ENCODE results near the gene NAA20.

NAA20 gene, protein sequence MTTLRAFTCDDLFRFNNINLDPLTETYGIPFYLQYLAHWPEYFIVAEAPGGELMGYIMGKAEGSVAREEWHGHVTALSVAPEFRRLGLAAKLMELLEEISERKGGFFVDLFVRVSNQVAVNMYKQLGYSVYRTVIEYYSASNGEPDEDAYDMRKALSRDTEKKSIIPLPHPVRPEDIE

DNA sequence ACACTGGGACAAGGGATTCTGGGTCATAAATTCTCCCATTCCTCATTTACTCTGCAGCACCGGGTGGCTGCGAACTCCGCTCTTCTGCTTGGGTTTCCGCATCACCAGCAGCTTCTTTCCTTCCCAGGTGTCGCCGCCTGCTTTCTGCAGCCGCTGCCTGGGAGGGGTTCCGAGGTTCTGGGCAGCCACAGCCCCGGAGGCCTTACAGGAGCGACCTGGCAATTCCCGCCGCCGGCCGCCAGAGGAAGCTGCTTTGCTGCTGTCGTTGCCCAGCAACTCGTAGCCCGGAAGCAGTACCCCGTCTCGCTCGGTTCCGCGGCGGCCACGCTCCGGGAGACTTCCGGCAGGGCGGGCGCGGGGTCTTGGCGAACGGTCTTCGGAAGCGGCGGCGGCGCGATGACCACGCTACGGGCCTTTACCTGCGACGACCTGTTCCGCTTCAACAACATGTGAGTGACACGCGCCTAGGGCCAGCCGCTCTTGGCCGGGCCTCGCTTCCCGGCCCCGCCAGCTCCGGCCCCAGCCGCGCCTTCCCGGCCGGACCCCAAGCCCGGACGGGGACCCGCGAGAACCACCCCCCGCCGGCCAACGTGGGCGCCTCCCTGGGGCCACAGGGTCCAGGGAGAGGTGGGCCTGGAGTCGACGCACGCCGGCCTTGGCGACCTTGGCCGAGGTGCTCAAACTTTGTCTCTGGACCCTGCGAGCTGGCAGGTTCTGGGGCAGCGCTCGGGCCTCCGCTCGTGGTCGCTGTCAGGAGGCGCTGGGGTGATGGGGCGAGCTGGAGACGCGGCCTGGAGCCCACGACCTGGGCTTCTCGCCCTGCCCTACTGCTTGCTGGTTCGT, at the start of gene NAA20:
Gene NAA20, plus strand, starts transcription at position 362 of the 843 bp plus-strand sequence. Its CDS starts 35 bp downstream, at position 397.
- peak; percentile 87 for DNase-seq

DNA sequence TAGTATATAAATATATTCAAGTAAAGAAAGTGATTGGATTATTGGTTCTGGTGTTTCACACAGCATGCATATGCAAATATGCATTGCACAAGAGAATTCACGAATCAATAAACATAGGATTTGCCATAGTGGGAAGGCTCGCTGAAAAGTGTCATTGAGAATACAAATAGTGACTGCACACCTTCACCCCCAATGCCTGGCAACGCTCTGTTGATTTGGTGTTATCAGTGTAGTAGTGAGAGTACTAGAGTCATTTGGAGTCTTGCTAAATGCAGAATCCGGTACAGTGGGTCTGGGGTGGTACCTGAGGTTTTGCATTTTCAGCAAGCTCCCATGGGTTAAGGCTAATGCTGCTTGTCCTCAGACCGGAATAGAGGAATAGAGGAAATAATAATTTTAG, 49.7 kb upstream of the NAA20 start:
- DNase-seq, result no peak

DNA sequence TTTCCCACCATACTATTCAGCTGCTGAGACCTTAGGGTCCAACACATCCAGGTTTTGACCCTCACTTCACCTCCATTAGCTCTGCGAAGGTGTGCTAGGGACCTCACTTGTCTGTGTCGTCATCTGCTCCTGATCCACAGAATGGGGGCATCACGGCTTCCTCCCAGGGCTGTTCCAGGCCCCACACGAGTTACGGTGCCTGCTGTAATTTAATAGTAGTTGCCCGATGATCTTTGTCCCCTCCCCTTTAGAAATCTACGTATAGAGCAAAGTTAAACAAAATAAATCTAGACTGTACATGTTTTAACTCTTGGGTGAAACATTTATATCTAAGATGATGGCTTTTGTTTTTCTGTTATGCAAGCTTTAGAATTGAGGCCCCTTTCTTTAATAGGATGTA, 49.1 kb upstream of the NAA20 start:
- DNase-seq, result no peak

DNA sequence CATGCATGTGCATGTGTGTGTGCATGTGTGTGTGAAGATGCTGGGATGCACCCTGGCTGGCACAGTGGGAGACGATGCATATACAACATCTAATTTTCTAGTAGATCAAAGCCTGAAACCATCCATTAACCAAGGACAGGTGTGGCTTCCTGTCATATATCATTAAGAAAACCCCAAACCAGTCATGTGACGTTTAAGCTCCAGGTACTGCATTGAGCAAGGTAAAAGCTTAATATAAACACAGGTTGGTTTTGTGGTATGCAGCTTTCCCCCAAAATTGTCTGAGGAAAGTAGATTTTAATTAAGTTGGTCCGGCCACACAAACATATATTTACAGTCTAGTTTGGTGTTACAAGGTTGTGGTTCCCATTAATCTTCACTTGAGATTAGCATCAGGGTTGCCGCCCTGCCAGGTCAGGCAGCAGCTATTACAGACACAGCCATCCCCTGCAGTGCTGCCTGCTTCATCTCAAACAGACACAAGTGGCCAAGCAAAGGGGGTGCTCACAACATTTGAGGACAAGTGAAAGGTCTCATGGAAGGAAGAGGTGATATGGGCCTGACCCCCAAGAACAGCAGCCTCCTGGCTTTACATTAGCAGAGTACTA, 48.6 kb upstream of the NAA20 start:
- DNase-seq, result no peak

DNA sequence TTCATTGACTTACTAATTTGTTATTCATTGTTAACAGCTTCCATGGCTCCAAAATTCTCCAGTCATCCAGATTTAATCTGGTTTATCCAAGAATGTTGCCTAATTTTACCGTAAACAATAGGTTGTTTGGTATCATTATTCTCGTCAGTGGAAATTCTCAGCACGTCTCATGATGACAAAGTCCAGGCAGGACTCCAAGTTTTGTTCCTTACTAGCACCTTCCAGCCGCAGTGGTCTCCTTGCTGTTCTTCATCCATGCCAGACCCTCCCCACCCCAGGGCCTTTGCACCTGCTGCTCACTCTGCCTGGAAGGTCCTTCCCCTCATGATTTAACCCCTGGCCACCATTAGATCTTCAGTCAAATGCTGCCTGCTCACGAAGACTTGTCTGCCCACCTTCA, 48.1 kb upstream of the NAA20 start:
- DNase-seq, result no peak

DNA sequence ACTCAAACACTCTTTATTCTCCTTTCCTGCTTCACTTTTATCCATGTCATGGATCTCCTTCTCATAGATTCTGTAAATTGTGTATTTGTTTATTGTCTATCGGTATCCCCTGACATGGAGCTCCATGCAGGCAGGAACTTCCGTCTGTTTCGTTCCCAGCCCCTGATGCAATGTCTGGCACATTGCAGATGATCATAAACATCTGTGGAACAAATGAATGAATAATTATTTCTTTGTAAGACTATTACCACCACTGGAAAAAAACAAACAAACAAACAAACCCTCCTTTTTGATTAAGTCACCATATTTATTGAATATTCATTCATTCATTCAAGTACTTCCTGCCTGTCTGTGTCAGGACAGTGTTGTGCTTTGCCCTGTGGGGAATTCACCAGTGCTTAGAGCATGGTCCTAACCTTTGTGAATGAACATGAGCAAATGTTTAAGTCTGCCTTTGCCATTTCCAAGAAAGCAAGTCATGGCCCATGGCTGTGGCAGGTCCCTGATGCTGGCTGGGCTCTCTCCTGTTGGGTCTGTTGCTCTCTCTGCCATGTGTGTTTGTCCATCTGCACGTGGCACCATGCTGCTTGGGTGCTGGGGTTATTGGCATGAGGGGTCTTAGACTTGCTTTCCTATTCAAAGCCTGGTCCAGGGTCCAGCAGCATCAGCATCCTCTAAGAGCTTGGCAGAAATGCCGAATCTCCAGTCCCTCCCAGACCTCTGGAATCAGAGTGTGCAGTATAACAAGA, 47.5 kb upstream of the NAA20 start:
- DNase-seq, result no peak

DNA sequence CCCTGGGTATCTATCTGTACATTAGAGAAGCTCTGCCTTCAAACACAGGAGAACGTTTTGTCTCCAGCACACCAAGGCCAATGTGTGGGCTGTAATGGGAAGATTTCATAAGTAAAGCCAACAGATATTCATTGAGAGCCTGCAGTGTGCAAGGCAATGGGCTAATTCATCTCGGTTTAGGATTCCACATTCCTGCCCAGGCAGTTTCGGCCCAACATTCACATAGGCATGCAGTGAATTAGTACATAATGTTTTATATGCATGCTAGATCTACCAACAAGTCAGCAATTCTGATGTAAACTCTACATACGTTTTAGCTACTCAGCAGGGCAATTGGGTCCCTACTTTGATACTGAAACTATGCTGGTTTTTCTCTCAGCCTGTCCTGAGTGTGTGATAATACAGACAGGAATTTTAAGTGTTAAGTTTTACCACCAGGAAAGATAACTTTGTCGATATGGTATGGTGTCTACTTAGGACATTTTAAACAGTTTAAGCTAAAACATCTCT, 46.9 kb upstream of the NAA20 start:
- no peak for DNase-seq

DNA sequence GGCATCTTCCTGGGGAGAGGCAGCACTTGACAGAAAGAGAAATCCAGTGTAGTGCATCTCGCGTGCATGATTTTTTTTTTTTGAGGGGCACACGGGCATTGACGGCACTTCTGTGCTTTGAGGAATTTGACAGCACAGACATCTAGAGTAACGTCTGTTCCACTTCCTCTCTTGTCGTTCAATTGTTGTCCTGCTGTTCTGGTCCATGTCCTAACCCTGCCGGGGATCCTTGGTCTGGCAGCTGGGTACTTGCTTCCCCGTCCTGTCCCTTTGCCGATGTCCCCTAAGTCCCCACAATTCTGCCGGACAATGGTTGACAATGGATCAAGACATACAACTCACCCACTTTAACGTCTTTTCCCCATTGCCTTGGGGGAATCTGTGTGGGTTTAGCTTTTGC, 46.0 kb upstream of the NAA20 start:
- no peak for DNase-seq

DNA sequence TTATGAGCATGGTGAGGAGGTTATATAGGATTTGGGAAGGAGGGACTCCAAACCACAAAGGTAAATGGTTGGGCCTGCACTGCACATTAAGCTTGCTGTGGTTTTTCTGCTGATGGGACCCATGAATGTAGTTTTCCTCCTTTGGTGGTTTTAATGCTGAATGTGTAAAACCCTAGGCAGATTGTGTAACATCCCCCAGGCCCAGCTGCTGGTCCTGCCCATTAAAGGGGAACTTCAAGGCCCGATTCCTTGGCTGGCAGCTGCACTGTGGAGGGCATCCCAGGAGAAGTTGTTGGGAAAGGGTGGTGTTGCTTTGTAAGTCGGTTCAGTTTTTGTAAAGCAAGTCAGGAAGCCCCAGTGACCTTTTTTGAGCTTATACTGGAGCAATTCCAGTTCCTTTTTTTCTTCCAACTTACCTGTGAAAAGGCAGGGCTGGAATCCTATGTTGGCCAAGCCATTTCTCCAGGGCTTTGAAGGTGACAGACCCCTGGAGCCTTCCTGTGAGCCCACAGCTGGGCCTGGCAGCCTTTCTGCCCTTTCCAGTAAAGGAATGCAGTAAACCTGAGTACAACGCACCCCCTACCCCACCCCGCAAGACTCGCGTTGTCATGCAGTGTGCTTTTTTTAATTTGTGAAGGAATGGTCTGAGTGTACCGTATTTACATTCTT, 43.1 kb upstream of the NAA20 start:
- DNase-seq, result no peak

DNA sequence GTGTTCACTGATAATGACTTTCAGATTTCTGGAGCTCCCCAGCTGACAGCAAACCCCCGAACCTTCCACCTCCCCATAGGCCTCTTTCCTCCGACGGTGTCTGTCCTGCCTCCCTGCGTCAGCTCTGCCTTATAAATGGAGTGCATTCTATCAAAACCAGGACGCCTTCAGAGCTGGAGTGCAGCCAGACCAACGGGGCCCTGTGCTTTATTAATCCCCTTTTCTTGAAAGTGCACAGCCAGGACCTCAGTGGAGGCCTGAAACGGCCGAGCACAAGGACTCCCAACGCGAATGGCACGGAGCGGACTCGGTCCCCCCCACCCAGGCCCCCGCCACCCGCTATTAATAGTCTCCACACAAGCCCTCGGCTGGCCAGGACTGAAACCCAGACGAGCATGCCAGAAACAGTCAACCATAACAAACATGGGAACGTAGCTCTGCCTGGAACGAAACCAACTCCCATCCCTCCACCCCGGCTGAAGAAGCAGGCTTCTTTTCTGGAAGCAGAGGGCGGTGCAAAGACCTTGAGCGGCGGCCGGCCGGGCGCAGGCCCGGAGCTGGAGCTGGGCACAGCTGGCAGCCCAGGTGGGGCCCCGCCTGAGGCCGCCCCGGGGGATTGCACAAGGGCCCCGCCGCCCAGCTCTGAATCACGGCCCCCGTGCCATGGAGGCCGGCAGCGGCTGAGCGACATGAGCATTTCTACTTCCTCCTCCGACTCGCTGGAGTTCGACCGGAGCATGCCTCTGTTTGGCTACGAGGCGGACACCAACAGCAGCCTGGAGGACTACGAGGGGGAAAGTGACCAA, 42.3 kb upstream of the NAA20 start:
- no peak for DNase-seq

DNA sequence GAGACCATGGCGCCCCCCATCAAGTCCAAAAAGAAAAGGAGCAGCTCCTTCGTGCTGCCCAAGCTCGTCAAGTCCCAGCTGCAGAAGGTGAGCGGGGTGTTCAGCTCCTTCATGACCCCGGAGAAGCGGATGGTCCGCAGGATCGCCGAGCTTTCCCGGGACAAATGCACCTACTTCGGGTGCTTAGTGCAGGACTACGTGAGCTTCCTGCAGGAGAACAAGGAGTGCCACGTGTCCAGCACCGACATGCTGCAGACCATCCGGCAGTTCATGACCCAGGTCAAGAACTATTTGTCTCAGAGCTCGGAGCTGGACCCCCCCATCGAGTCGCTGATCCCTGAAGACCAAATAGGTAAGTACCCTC, 41.7 kb upstream of the NAA20 start:
- no peak for DNase-seq

DNA sequence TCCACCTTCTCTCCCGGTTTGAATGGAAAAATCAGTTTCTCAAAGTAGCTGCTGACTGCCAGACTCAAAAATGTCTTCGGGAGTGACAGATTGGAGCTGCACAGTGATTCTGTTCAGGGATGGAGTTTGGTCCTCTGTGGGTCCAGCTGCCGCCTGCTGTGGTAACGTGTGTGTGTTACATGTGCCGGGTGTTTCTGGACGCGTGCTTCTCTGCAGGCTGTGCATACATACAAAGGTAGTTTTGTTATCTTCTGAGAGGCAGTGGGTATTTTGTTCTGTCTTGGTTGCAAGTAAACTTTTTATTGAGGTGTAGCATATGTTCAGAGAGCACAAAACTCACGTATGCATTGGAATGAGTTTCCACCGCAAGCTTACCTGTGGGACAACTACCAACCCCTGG, 41.3 kb upstream of the NAA20 start:
- DNase-seq, result no peak

DNA sequence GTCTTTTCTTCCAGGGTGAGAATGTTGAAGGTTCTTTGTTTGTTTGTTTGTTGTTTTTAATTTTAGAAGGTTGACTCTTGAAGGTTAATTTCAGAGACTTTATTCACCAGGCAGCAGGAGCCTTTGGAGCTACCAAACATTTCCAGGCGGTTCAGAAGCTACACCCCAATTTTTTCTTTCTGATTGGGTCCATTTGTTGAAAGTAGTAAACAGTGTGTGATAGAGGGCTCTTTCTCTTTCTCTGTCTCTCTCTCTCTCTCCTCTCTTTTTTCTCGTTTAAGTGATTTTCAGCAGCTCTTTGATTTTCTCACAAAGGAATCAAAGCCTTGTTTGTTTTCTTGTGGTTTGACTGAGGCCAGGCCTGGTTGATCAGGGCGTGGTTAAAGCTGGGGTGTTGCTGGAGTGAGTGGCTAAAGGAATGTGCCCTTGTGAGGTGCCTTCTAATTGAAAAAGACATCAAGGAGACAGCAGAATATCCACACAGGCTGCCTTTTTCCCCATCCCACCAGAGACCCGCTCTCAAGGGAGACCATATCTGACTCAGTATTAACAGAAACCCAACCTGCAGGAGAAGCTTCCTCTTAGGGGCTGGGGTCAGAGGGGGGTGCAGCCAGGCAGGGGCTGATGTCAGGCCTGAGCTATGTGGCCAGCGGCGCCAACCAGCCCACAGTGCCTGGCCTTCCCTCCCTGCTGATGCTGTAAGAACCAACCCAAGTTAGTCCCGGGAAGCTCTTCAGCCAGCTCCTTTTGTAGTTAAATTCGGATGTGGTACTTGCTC, 40.4 kb upstream of the NAA20 start:
- no peak for DNase-seq

DNA sequence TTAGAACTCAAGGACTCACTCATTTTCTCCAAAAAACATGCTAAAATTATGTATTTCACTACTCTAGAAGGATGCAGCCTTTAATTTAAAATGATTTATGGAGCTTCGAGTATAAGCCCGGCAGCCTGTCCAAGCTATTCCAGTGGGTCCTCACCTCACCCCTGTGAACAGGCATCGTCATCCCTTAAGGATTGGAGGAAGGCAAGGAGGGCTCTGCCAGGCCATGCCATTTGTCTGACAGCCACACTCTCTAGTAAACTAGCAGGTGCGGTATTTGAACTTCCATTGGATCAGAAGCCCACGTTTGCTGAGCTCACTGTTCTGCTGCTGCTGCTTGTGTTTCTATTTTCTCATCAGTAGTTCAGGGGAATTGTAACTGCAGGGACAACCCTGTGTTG, 39.8 kb upstream of the NAA20 start:
- DNase-seq, result no peak

DNA sequence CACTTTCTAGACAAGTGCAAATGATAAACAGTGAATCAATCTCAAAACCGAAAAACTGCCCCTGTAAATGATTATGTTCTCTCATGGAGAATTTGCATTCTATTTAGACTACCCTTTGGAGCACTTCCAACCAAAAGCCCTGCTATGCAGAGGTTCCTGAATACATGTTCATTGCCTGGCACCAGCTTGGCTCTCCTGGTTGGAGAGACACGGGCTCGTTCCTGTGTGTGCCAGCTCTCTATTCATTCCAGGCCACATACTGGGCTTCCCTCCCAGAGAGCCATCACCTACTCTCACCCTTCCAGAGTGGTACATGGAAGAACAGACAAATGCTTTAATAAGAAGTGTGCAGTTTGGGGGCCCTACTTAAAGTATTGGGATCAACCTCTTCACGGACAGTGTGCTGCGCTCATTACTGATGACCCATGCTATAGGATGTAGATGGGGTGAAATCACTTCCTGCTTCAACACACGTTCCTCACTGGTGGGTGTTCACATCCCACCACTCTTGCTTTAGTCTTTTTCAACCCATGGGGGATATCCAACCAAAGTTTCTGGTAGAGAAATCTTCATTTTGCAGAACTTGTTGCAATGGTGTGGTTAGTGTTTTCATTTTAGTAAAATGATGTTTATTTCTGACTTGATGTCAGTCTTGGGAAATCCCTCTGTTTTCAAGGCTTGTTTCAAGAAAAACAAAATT, 38.5 kb upstream of the NAA20 start:
- DNase-seq, result no peak

DNA sequence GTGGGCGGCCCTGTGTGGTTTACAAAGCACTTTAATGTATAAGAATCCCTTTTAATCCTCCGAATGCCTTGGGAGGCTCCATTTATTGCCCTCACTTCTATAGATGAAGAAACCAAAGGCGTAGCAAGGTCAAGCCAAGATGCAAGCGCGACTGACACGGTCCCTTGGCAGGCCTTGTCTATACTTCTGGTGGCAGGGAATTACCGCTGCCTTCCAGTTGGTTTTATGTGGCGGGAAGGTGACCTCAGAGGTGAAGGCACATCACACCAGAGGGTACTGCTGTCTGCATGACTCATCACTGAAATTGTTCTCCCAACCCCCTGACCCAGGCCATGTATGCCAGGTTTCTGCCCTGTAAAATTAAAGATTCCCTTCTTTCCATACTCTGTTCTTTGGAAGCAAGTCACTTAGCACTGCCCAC, 36.1 kb upstream of the NAA20 start:
- DNase-seq, result no peak

DNA sequence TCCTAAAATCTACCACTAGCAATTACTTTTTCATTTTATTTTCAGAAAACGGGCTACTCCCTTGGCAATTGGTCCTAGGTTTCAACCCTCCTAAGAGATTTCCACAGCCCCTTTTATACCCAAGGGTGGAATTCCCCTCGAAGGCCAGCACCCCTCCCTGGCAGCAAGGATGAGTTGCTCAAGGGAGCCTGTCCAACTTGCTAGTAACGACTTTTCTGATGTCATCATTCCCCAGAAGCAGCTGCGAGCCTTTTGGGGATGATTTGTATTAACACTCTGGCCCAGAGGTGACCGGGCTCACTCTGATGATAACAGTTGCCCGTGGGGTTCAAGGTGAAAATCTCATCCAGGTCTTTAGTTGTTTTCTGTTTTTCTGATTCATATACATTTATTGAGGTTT, 30.7 kb upstream of the NAA20 start:
- DNase-seq, result no peak

DNA sequence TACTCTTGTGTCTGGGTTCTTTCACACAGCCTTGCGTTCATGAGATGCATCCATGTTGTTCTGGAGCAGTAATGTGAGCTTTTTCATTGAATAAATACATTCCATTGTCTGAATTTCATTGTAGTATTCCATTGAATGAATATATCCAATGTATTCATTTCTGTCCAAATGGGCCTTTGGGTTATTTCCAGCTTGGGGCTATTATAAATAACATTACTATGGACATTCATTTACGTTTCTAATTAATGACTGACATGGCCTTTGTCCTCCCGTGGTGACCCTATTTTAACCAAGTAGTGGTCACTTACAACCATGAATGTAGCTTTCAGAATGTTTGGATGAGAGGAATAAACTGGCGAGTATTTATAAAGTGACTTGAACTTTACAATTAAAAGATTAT, 30.1 kb upstream of the NAA20 start:
- no peak for DNase-seq

DNA sequence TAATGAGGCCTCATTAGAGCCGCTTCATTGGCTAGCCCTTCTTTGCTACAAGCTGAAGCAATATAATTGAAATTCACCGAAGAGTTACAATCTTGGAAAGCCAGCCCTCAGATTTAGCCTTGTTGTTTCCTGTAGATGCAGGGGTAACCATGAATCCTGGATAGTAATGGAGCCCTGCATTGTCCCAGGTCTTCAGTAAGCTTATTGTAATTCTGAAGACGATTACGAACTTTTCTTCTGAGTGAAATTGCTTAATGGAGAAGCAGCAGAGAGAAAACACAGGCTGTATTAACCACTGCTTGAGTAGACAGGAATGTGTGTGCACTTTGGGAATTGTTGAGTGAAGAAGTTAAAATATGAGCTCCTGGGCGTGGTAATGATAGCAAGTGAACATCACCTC, 26.3 kb upstream of the NAA20 start:
- DNase-seq, result no peak

DNA sequence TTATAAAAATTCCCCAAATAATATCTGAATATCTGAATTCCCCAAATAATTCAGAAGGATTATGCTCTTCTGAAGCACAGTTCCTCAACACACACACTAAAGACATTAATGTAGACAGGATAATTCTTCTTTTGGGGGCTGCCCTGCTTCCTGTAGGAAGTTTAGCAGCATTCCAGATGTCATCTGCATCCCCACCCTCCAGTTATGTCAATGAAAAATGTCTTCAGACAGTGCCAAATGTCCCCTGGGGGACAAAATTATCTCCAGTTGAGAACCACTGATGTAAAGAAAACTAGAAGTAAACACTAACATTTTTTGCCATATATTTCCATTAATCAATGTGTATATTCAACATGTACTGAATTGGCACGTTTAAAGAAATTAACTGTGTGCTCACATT, 25.9 kb upstream of the NAA20 start:
- DNase-seq, result no peak

DNA sequence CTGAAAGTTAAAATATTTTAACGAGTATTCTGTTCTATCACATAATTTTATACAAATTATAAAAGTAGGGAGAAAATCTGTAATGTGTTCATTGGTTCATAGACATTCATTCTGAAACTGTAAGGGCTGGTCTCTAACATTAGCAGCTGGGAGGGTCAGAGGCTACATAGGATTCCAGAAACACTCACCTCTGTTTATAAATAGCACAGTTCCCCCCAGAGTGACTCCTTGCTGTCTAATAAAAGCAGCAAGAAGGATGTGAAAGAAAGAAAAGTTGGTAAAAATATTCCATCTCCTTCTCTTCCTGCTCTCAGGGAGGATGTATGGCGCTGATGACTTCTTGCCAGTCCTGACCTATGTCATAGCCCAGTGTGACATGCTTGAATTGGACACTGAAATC, 25.3 kb upstream of the NAA20 start:
- DNase-seq, result no peak

All from activated gamma-delta T cell treated with Interleukin-2 at 50 U/mL for 16 hours (primary cell).